NCI-H2196 treated with DMSO at 0.1 percent for 48 hours (cell line): ENCODE data around the gene SUSD1.

Experiments used
- DNase-seq: peaks from one replicate; lab custom pipeline; 2025; ENCODE audit not compliant: unreplicated experiment; lab: John Stamatoyannopoulos, UW

The SUSD1 gene

GRCh38 chr9:111993319-111993718 is 181.8 kb downstream of the SUSD1 start:
- no peak for DNase-seq

GRCh38 chr9:111992523-111992922 is 182.6 kb downstream of the SUSD1 start:
- DNase-seq, result no peak

GRCh38 chr9:111991179-111991578 is 183.9 kb downstream of the SUSD1 start:
- DNase-seq, result no peak
